Bronchial epithelial cell (primary cell): Measurements from ENCODE around the gene CCKAR. TPM values are rescaled to one million over a fixed set of nuclear protein-coding genes. Genes with fewer than 3 reads are reported as not detected.
A peak's percentile ranks its signal among the peaks of the same experiment; 100 is the strongest.

Experiments used
- DNase-seq: peaks from one replicate; pipeline ENCODE4 v3.0.0-alpha.2; 2010; ENCODE audit warnings: low read depth
- FAIRE-seq: peaks from 2 replicates; lab custom pipeline; 2011; peaks lifted over from hg19 to GRCh38; lab: Jason Lieb, UNC
- H3K27me3 ChIP-seq: 2 replicates; pipeline ENCODE4 v1.5.1; 2011; ENCODE audit warnings: low read length; ENCODE audit not compliant: control insufficient read depth, insufficient read depth
- H3K36me3 ChIP-seq: 2 replicates; pipeline ENCODE4 v1.5.1; 2011; ENCODE audit warnings: low read length; ENCODE audit not compliant: control insufficient read depth, insufficient read depth
- H3K4me3 ChIP-seq: 2 replicates; pipeline ENCODE4 v1.5.1; 2011; ENCODE audit warnings: mild to moderate bottlenecking, low read depth, low read length, control low read depth
- CTCF ChIP-seq: IDR thresholded peaks from 2 replicates; pipeline ENCODE4 v1.5.1; 2011; ENCODE audit warnings: mild to moderate bottlenecking, moderate library complexity, low read length, control low read depth, inconsistent platforms; ENCODE audit not compliant: insufficient read depth, severe bottlenecking
- total RNA-seq: library from RNA; depleted of rRNA; stranded (reverse); fragments of >200 nt; gene quantifications from 2 replicates; pipeline ENCODE4 v1.2.1, GENCODE V29; 2014

The CCKAR gene
- total RNA-seq, 1 donor from 2014 or later, result not detected

DNA sequence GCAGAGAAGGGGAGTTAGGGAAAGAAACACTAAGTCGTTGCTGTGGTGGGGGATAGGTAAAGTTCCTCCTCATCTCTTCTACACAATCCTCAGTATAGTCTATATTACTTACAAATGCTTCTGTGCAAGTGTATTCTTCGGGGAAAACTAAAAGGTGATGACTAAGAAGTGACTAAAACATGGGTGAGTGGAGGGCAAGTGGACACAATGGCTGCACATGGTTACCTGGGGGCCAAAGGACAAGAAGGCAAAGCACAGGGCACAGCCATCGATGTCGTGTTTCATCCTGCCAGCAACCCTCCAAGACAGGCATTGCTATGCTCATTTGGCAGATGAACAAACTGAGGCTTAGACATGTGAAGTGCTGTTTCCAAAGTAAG is 35.5 kb upstream of the CCKAR start:
- Histone ChIP-seq H3K27me3 (no peaks in the 10 kb centered on the region), H3K36me3 (no peaks in the 10 kb centered on the region), H3K4me3 (no peak overlapping the region)
- TF ChIP-seq CTCF, result no peak
- DNase-seq, result peak; percentile 47
- FAIRE-seq, result peak; percentile 87

- Histone ChIP-seq H3K4me3 (no peak overlapping the region), H3K27me3 (no peaks in the 10 kb centered on the region), H3K36me3 (no peaks in the 10 kb centered on the region)
- DNase-seq (peak; percentile 52), FAIRE-seq (no peak)
- TF ChIP-seq CTCF, result no peak
These were observed 35.0 kb upstream of the CCKAR start for GRCh38 chr4:26525136-26525770.

- Histone ChIP-seq H3K4me3 (no peak overlapping the region), H3K36me3 (no peaks in the 10 kb centered on the region), H3K27me3 (no peaks in the 10 kb centered on the region)
- no peak for DNase-seq
- FAIRE-seq, result no peak
- no peak for TF ChIP-seq CTCF
These were observed 33.7 kb upstream of the CCKAR start for GRCh38 chr4:26524011-26524410.

DNA sequence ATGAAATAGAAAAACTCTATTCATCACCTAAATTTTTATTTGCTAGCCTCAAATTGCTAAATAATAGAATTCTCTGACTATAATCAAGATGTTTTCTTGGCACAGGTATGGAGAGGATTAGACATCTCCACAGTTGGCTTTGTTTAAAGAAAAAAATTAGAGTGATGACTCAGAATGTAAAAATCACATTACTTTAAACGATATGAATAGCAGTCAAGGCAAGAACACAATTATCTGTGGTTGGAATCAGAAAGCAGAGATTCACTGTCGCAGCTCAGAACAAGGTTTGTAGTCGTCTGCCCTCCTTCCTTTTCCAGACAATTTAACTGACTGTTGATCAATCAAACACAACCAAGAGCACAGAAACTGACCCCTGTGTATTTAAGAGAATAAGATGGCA is 32.2 kb upstream of the CCKAR start:
- DNase-seq (peak; percentile 35), FAIRE-seq (no peak)
- Histone ChIP-seq H3K36me3 (no peaks in the 10 kb centered on the region), H3K27me3 (no peaks in the 10 kb centered on the region), H3K4me3 (no peak overlapping the region)
- TF ChIP-seq CTCF, result no peak

DNA sequence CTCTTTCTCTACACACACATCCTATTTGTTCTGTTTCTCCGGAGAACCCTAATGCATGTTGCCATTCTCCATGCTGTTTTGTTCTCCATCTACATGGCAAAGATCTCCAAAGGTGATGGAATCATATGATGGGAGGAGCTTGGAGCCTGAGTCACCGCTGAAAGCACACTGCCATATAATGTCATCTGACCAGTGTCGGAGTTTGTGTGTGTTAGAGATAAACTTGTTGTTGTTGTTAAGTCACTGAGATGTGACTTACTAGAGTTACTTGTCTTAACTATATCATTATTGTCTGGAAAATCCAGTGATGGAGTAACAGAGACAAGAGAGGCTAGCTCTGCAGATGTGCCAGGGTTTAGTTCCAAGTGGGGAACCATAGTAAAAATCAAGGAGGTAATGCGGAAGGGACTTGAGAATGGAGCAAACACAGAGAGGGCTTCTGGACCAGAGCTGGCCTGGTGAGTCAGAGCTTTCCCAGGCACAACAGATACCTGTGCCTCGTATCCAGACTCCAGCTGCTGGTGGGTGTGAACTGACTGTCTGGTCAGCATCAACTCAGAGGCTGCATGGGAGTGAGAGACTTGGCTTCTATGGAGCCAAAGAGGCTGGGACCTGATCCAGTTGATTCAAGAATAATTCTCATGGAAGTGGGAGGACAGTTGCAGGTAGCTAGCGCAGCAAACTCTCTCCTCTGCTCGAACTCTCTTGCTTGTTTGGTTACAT is 30.6 kb upstream of the CCKAR start:
- FAIRE-seq, result no peak
- peak; percentile 27 for DNase-seq
- no peak for TF ChIP-seq CTCF
- Histone ChIP-seq H3K36me3 (no peaks in the 10 kb centered on the region), H3K4me3 (no peak overlapping the region), H3K27me3 (no peaks in the 10 kb centered on the region)

- no peak for TF ChIP-seq CTCF
- FAIRE-seq (no peak), DNase-seq (no peak)
- Histone ChIP-seq H3K27me3 (no peaks in the 10 kb centered on the region), H3K4me3 (no peak overlapping the region), H3K36me3 (no peaks in the 10 kb centered on the region)
These were observed 25.7 kb upstream of the CCKAR start for GRCh38 chr4:26515936-26516335.
